ENCODE measurements around the gene ZNF143. TPM values are rescaled to one million over a fixed set of nuclear protein-coding genes. Genes with fewer than 3 reads are reported as not detected.
"Not testable (repeated sequence)": the region's sequence is repeated elsewhere in the genome, so short reads cannot be mapped to it uniquely, and the experiment has no call there.

Gene ZNF143
- polyA plus RNA-seq, 4 donors = 16.8 to 19.2 (median 18.1) TPM

DNA sequence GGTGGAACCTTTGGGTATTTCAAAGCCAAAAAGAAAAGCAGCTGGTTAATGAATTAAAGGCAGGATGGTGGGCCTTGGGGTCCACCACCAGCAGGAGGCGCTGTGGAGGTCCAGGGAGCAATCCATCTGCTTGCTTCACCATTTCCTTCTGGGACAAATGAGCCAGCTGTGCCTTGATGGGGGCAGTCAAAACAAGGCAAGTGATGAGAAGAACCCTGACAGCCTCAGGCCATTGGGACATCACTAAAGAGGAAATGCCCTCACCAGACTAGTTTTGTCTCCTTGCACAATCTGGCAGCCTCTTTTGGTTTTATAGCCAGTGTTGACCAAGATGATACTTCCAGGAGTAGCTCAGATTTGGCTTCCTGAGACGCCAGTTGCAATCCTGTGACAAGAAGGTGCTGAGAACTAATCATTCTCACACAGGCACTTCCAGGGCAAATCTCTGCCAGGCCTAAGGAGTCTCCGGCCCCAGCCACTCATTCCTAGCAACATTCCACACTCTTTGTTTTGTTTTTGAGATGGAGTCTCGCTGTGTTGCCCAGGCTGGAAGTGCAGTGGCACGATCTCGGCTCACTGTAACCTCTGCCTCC, 74.5 kb downstream of the ZNF143 start:
- no peak overlapping the region for H3K27ac ChIP-seq (ENCODE audit: low read depth in 1 of 3, low read length in 2 of 3)
- FAIRE-seq (no peak), DNase-seq (peak; percentile 55 to 76)
- peaks cover 0 to 18% (median 0%) of the 10 kb centered on the region in 3 donors for H3K4me1 ChIP-seq (ENCODE audit: control insufficient read depth in 3 of 3, insufficient read depth in 2 of 3, low read depth in 1 of 3, low read length in 2 of 3)
- peaks cover 0 to 2% (median 2%) of the 10 kb centered on the region in 3 donors for H3K36me3 ChIP-seq (ENCODE audit: control insufficient read depth in 3 of 3, insufficient read depth in 2 of 3, low read depth in 1 of 3, low read length in 3 of 3)
- H3K9me3 ChIP-seq (ENCODE audit: control insufficient read depth in 2 of 2, insufficient read depth in 1 of 2, low read depth in 1 of 2, low read length in 1 of 2) = no peaks in the 10 kb centered on the region
- WGBS, 3 donors = 77 to 81% (median 79%) methylated on average over 6 of the region's 6 CpGs
- no peaks in the 10 kb centered on the region for H3K27me3 ChIP-seq (ENCODE audit: control insufficient read depth in 3 of 3, insufficient read depth in 3 of 3, low read length in 3 of 3)
- H3K4me3 ChIP-seq (ENCODE audit: low read depth in 1 of 3, low read length in 3 of 3) = no peak overlapping the region

DNA sequence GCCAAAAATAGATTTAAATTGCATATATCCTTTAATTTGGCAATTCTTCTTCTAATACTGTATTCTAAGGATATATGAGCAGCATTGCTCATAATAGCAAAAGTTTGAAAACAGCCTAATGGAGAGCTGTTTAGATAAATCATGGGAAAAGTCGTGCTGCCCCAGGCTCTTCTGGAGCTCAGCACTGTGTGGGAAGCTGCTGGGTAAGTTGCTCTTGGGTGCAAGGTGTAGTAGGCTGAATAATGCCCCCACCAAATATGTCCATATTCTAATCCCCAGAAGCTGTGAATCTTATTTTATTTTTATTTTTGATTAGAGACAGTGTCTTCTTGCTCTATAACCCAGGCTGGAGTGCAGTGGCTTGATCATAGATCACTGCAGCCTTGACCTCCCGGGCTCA, 77.7 kb downstream of the ZNF143 start:
- FAIRE-seq (no peak), DNase-seq (no peak)
- H3K27me3 ChIP-seq (ENCODE audit: control insufficient read depth in 3 of 3, insufficient read depth in 3 of 3, low read length in 3 of 3) = no peaks in the 10 kb centered on the region
- H3K36me3 ChIP-seq (ENCODE audit: control insufficient read depth in 3 of 3, insufficient read depth in 2 of 3, low read depth in 1 of 3, low read length in 3 of 3) = peaks cover 0 to 2% (median 0%) of the 10 kb centered on the region in 3 donors
- H3K27ac ChIP-seq (ENCODE audit: low read depth in 1 of 3, low read length in 2 of 3) = no peak overlapping the region
- no peaks in the 10 kb centered on the region for H3K9me3 ChIP-seq (ENCODE audit: control insufficient read depth in 2 of 2, insufficient read depth in 1 of 2, low read depth in 1 of 2, low read length in 1 of 2)
- no peak overlapping the region for H3K4me3 ChIP-seq (ENCODE audit: low read depth in 1 of 3, low read length in 3 of 3)
- peaks cover 0 to 3% (median 0%) of the 10 kb centered on the region in 3 donors for H3K4me1 ChIP-seq (ENCODE audit: control insufficient read depth in 3 of 3, insufficient read depth in 2 of 3, low read depth in 1 of 3, low read length in 2 of 3)
- WGBS, 3 donors = 85 to 87% (median 85%) methylated on average over 2 of the region's 2 CpGs

GRCh38 chr11:9549216-9549615, 88.4 kb downstream of the ZNF143 start:
- H3K27ac ChIP-seq (ENCODE audit: low read depth in 1 of 3, low read length in 2 of 3) = peak overlapping the region in 1 of 3 donors; percentile 65
- peak in 1 of 2 donors; percentile 16 for DNase-seq
- not testable (repeated sequence) for H3K27me3 ChIP-seq (ENCODE audit: control insufficient read depth in 3 of 3, insufficient read depth in 3 of 3, low read length in 3 of 3); FAIRE-seq; H3K4me1 ChIP-seq (ENCODE audit: control insufficient read depth in 3 of 3, insufficient read depth in 2 of 3, low read depth in 1 of 3, low read length in 2 of 3); H3K4me3 ChIP-seq (ENCODE audit: low read depth in 1 of 3, low read length in 3 of 3); H3K36me3 ChIP-seq (ENCODE audit: control insufficient read depth in 3 of 3, insufficient read depth in 2 of 3, low read depth in 1 of 3, low read length in 3 of 3); H3K9me3 ChIP-seq (ENCODE audit: control insufficient read depth in 2 of 2, insufficient read depth in 1 of 2, low read depth in 1 of 2, low read length in 1 of 2)
- WGBS, 3 donors = 39 to 64% (median 43%) methylated on average over 5 of the region's 5 CpGs

DNA sequence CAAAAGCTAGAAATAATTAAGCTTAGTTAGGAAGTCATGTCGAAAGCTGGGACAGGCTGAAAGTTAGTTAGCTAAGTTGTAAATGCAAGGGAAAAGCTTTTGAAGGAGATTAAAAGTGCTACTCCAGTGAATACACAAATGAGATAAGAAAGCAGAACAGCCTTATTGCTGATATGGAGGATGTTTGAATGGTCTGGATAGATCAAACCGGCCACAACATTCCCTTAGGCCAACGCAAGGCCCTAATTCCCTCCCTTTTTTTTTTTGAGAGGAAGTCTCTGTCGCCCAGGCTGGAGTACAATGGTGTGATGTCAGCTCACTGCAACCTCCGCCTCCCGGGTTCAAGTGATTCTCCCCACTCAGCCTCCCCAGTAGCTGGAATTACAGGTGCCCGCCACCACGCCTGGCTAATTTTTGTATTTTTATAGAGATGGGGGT, 89.4 kb downstream of the ZNF143 start:
- Histone ChIP-seq H3K4me1 (ENCODE audit: control insufficient read depth in 3 of 3, insufficient read depth in 2 of 3, low read depth in 1 of 3, low read length in 2 of 3) (peaks cover 0 to 6% (median 0%) of the 10 kb centered on the region in 3 donors), H3K36me3 (ENCODE audit: control insufficient read depth in 3 of 3, insufficient read depth in 2 of 3, low read depth in 1 of 3, low read length in 3 of 3) (no peaks in the 10 kb centered on the region), H3K27ac (ENCODE audit: low read depth in 1 of 3, low read length in 2 of 3) (peak overlapping the region in 1 of 3 donors; percentile 65), H3K27me3 (ENCODE audit: control insufficient read depth in 3 of 3, insufficient read depth in 3 of 3, low read length in 3 of 3) (no peaks in the 10 kb centered on the region), H3K9me3 (ENCODE audit: control insufficient read depth in 2 of 2, insufficient read depth in 1 of 2, low read depth in 1 of 2, low read length in 1 of 2) (peaks cover 0 to 5% of the 10 kb centered on the region in 2 donors), H3K4me3 (ENCODE audit: low read depth in 1 of 3, low read length in 3 of 3) (no peak overlapping the region)
- DNase-seq (peak in 1 of 2 donors; percentile 49), FAIRE-seq (no peak)
- 54 to 72% (median 63%) methylated on average over 8 of the region's 8 CpGs for WGBS, 3 donors

GRCh38 chr11:9561279-9561982, 100.6 kb downstream of the ZNF143 start:
- Histone ChIP-seq H3K27ac (ENCODE audit: low read depth in 1 of 3, low read length in 2 of 3) (no peak overlapping the region), H3K4me3 (ENCODE audit: low read depth in 1 of 3, low read length in 3 of 3) (no peak overlapping the region), H3K36me3 (ENCODE audit: control insufficient read depth in 3 of 3, insufficient read depth in 2 of 3, low read depth in 1 of 3, low read length in 3 of 3) (peaks cover 0 to 3% (median 2%) of the 10 kb centered on the region in 3 donors), H3K27me3 (ENCODE audit: control insufficient read depth in 3 of 3, insufficient read depth in 3 of 3, low read length in 3 of 3) (no peaks in the 10 kb centered on the region), H3K9me3 (ENCODE audit: control insufficient read depth in 2 of 2, insufficient read depth in 1 of 2, low read depth in 1 of 2, low read length in 1 of 2) (peaks cover 0 to 6% of the 10 kb centered on the region in 2 donors), H3K4me1 (ENCODE audit: control insufficient read depth in 3 of 3, insufficient read depth in 2 of 3, low read depth in 1 of 3, low read length in 2 of 3) (peaks cover 0 to 17% (median 0%) of the 10 kb centered on the region in 3 donors)
- FAIRE-seq (no peak), DNase-seq (no peak)
- WGBS, 3 donors = 94 to 96% (median 96%) methylated on average over 2 of the region's 2 CpGs

- H3K36me3 ChIP-seq (ENCODE audit: control insufficient read depth in 3 of 3, insufficient read depth in 2 of 3, low read depth in 1 of 3, low read length in 3 of 3) = peaks cover 0 to 3% (median 2%) of the 10 kb centered on the region in 3 donors
- H3K4me3 ChIP-seq (ENCODE audit: low read depth in 1 of 3, low read length in 3 of 3) = no peak overlapping the region
- FAIRE-seq = no peak
- no peaks in the 10 kb centered on the region for H3K27me3 ChIP-seq (ENCODE audit: control insufficient read depth in 3 of 3, insufficient read depth in 3 of 3, low read length in 3 of 3)
- peaks cover 0 to 29% (median 2%) of the 10 kb centered on the region in 3 donors for H3K4me1 ChIP-seq (ENCODE audit: control insufficient read depth in 3 of 3, insufficient read depth in 2 of 3, low read depth in 1 of 3, low read length in 2 of 3)
- H3K9me3 ChIP-seq (ENCODE audit: control insufficient read depth in 2 of 2, insufficient read depth in 1 of 2, low read depth in 1 of 2, low read length in 1 of 2) = peaks cover 0 to 6% of the 10 kb centered on the region in 2 donors
- H3K27ac ChIP-seq (ENCODE audit: low read depth in 1 of 3, low read length in 2 of 3) = no peak overlapping the region
- no peak for DNase-seq
Observed at GRCh38 chr11:9562716-9563115, 101.9 kb downstream of the ZNF143 start.

DNA sequence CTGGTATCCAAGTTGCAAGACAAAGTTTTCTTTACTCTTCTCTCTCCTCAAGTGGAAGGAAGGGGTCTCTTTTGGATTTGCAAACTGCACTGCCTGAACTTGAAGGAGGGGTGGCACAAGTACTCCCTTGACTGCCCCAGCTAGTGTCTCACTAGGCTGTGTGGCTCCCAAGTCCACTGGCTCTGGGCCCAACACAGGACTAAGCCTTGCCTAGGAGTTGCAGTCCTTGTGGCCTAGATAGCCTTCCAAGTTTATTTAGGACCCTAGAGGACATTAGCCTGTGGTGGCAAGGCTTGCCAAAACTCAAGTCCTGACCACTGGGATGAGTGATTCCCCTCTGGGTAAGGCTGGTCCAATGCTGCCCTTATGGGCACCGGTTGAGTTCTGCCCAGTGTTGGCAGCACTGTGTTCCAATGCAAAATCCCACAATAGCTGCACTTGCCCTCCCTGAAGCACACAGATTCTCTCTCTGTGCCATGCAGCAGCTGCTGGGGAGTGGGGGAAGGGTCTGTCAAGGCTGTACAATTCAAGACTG, 102.5 kb downstream of the ZNF143 start:
- DNase-seq (no peak), FAIRE-seq (no peak)
- Histone ChIP-seq H3K9me3 (ENCODE audit: control insufficient read depth in 2 of 2, insufficient read depth in 1 of 2, low read depth in 1 of 2, low read length in 1 of 2) (peaks cover 0 to 6% of the 10 kb centered on the region in 2 donors), H3K4me1 (ENCODE audit: control insufficient read depth in 3 of 3, insufficient read depth in 2 of 3, low read depth in 1 of 3, low read length in 2 of 3) (peaks cover 0 to 33% (median 2%) of the 10 kb centered on the region in 3 donors), H3K4me3 (ENCODE audit: low read depth in 1 of 3, low read length in 3 of 3) (no peak overlapping the region), H3K36me3 (ENCODE audit: control insufficient read depth in 3 of 3, insufficient read depth in 2 of 3, low read depth in 1 of 3, low read length in 3 of 3) (peaks cover 0 to 3% (median 2%) of the 10 kb centered on the region in 3 donors), H3K27ac (ENCODE audit: low read depth in 1 of 3, low read length in 2 of 3) (no peak overlapping the region), H3K27me3 (ENCODE audit: control insufficient read depth in 3 of 3, insufficient read depth in 3 of 3, low read length in 3 of 3) (no peaks in the 10 kb centered on the region)
- 89 to 95% (median 89%) methylated on average over 1 of the region's 1 CpG for WGBS, 3 donors

DNA sequence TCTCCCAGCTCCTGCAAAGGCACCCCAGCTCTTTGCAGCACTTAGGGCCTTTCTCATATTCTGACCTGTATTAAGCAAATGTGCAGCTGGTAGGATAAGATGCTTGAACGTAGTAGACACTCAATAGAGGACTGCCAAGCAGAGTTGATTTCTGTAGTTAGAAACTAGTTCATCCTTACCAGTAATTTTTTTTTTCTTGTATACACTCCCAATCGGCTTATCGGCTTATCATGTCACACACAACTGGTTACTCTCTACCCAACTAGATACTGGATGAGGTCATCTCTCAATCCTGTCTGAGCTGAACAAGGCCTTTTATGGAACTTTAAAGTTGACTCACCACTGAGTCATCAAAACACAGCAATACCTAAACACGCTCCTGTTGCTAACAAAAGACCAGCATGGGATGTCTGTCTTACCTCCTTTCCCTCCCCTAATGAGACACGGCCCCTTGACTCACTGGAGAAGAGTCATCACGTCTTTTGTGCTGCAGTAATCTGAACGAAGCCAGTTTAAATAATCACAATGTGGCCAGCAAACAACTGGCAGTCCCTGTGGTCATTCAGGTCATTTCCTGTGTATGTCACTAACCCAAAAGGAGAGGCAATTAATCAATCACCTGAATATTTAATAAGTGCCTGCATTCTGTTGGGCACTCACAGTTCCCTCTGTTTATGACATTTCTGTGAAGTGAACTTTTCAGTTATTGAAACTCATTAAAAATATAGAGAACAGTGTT, 105.2 kb downstream of the ZNF143 start:
- no peak for FAIRE-seq

More for the DNA sequence above, 105.2 kb downstream of the ZNF143 start:
- H3K4me1 ChIP-seq (ENCODE audit: control insufficient read depth in 3 of 3, insufficient read depth in 2 of 3, low read depth in 1 of 3, low read length in 2 of 3) = peaks cover 5 to 57% (median 7%) of the 10 kb centered on the region in 3 donors
- DNase-seq = peak; percentile 93 to 96
- 0 to 14% (median 7%) methylated on average over 7 of the region's 7 CpGs for WGBS, 3 donors
- no peaks in the 10 kb centered on the region for H3K27me3 ChIP-seq (ENCODE audit: control insufficient read depth in 3 of 3, insufficient read depth in 3 of 3, low read length in 3 of 3)
- H3K27ac ChIP-seq (ENCODE audit: low read depth in 1 of 3, low read length in 2 of 3) = peak overlapping the region; percentile 70 to 95 (median 73)
- H3K9me3 ChIP-seq (ENCODE audit: control insufficient read depth in 2 of 2, insufficient read depth in 1 of 2, low read depth in 1 of 2, low read length in 1 of 2) = peaks cover 0 to 3% of the 10 kb centered on the region in 2 donors
- no peak overlapping the region for H3K4me3 ChIP-seq (ENCODE audit: low read depth in 1 of 3, low read length in 3 of 3)
- peaks cover 0 to 3% (median 2%) of the 10 kb centered on the region in 3 donors for H3K36me3 ChIP-seq (ENCODE audit: control insufficient read depth in 3 of 3, insufficient read depth in 2 of 3, low read depth in 1 of 3, low read length in 3 of 3)

Measured in small intestine (tissue), 7 donors.